ENCODE data around the gene ICAM2.

DNA sequence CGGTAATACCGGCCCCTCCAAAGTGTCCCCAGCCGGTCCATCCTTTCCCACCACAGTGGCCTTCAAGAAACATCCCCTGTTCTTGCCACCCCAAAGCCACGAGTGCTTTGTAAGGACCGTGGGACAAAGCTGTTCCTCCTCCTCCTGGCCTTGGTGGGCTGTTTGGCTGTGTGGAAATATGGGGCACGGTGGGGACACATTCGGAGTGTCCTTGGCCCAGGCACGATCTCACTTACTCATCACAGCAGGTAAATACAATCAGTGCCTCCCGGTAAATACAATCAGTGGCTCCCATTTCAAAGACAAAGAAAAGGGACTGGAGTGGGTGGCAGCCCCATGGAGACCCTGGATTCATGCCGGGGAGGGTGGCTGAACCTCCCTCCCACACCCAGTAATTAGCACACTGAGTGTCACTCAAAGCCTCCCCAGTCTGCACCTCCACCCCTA is 58.1 kb downstream of the ICAM2 start:
- no peak for TF ChIP-seq POLR2A (IDR thresholded peaks at IDR 0.05; ENCODE audit: low read depth)
- no peak for TF ChIP-seq POLR2AphosphoS5 (IDR thresholded peaks at IDR 0.05)

Data from esophagus muscularis mucosa (tissue), 2 donors.